ENCODE measurements around the gene PLEKHD1. TPM values are rescaled to one million over a fixed set of nuclear protein-coding genes. Genes with fewer than 3 reads are reported as not detected.

The PLEKHD1 gene
- polyA plus RNA-seq, 12 donors: 0.48 to 1.2 (median 0.63) TPM; not detected in 2

DNA sequence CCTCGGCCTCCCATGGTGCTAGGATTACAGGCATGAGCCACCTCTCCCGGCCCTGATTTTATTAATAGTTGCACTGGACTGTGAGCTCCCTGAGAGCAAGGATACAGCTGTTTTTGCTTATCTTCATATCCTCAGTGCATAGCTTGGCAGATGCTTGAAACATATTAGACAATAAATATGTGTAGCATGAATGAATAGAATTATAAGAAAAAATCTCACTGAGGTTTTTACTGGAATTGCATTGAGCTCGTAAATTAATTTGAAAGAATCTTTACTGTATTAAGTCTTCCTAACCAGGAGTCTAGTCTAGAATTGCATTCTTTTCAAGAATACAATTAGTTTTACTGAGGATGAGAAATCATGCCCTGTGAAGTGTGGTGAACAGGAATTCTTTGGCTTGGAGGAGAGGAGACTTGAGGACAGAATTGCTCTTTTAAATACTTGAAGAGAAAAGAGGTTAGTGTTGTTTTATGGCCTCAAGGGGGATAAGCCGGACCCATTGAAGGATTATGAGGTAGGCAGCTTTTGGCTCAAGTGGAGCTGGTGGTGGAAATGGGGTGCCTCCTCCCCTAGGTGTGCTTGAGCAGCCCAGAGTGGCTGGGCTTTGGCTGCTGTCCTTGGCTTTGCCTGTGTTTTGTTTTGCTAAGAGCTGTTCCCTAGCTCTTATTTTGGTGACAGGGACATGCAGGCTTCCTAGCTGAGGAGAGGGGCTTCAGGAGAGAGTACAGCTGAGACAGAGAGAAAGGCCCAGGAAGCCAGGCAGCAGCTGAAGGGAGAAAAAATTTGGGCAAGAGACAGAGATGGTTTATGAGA is 34.0 kb downstream of the PLEKHD1 start:
- no peak for DNase-seq

GRCh38 chr14:69519204-69520100 is 34.9 kb downstream of the PLEKHD1 start:
- DNase-seq: no peak

DNA sequence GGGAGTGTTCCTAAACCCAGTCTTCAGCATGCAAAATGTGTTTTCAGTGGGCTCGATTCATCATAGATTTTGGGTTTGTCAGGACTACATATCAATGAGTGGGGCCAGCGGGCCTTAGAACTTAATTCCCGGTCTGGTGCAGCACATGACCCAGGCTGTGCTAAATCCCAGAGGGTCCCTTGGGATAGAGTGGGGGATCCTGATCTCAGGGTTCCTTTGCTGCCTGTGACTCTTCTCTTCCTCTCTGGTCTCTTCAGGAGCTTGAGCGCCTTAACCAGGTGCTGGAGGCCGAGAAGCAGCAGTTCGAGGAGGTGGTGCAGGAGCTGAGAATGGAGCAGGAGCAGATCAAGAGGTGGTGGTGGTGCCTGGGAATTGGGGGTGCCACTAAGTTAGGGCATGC is 37.5 kb downstream of the PLEKHD1 start:
- DNase-seq: no peak

- DNase-seq: no peak
Observed at GRCh38 chr14:69525896-69526295, 41.4 kb downstream of the PLEKHD1 start.

GRCh38 chr14:69527635-69528034 is 43.1 kb downstream of the PLEKHD1 start:
- no peak for DNase-seq

DNA sequence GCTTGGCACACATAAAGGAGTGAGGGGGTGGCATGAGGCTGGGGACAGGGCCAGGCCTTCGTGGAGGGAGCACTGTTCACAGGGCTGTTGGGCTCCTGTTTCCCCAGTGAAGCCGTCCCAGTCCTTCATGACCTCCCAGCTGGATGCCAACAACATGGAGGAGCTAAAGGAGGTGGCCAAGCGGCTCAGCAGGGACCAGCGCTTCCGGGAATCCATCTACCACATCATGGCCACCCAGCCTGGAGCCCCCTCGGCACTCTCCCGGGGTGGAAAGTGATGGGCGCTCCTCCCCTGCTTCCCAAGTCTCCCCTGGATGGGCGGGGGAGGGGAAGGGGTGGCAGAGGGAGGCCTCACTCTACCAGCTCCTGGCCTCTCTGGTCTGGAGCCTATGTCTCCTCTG is 43.6 kb downstream of the PLEKHD1 start:
- DNase-seq: no peak

- DNase-seq: no peak
Observed at GRCh38 chr14:69528930-69529329, 44.4 kb downstream of the PLEKHD1 start.

- DNase-seq: no peak
Observed at GRCh38 chr14:69529563-69529962, 45.0 kb downstream of the PLEKHD1 start.

DNA sequence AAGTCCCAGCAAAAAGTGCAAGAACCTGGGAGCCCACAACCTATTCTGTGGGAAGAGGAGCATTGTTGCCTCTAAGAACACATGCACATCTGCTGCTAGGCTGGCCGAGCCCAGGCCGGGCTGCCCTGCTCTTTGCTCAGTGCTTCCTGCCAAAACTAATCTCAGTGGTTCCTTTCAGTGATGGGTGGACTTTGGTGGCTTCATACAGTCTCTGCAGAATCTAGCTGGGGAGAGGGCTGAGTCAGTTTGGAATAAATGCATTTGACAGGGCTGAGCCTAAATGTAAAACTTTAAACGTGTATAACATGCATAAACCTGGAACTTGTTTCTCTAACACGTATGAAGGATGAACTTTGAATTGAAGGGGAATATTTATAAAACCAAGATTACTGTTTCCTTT is 45.6 kb downstream of the PLEKHD1 start:
- DNase-seq: no peak

DNA sequence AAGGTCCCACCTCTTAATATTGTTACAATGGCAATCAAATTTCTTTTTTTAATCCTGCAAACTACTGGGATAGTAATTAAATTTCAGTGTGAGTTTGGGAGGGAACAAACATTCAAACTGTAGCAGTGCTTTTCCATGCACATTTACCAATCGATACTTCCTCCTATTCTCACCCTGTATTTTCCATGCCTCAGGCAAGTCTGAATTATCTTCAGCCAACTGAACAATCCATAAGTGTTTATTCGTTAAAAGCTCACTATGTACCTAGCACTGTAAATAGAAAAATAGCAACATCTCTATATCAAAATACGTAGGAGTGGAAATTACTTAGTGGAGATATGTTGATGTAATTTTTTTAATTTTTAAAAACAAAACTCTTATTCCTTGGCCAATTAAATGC is 46.6 kb downstream of the PLEKHD1 start:
- no peak for DNase-seq

DNA sequence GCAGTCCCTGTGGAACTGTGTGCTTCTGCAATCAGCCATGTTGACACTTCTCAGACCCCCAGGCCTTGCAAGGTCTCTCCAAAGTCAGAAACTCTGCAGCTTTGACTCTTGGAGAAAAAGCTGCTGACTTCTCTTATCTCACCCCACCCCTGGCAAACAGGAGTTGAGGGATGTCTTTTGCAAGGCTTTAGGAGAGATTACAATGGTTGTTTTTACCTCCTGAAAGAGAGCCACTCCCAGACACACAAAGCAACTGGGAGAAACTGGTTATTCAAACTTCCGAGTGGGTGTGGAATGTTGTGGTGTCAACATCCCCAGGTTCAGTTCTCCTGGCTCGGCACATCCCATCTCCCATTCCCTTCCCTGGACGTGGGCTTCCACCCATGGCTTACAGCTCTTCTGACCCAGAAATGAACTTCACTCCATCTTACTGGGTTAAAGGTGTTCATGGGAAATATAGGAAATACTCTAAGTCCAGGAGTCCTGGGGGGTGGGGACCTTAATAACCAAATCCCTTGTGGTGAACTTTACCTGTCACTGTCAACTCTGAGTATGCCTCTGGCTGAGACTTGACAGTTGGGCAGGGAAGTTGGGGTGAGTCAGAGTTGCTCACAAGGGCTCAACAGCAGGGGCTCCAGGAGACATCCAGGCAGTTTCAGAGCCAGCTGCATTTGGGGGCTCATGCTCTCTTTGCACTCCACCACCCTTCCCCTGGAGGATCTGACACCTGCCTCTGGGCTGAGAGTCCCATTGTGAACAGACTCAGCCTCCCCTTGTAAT is 48.2 kb downstream of the PLEKHD1 start:
- DNase-seq: no peak

- DNase-seq: peak; percentile 33
Observed at GRCh38 chr14:69535230-69535848, 50.8 kb downstream of the PLEKHD1 start.

DNA sequence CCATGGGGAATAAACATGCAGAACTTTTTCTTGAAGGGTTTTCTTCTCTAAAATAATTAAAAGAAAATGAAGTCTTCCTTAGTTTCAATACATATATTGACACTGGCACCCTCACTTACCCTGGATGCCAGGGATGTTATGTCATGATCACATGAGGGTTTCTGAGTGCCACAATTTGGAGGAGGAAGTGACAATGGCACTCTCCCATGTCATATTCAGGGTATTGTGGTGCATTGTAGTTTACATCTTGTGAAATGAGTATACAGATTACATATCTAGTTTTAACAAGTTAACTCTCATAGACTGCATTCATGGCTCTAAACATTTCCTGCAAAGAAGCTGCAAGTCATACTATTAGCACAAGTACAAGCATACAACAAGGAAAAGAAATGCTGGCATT is 52.4 kb downstream of the PLEKHD1 start:
- DNase-seq: no peak

GRCh38 chr14:69537900-69538299 is 53.4 kb downstream of the PLEKHD1 start:
- DNase-seq: no peak

- no peak for DNase-seq
Observed at GRCh38 chr14:69538766-69539165, 54.2 kb downstream of the PLEKHD1 start.

- DNase-seq: no peak
Observed at GRCh38 chr14:69539631-69540410, 55.3 kb downstream of the PLEKHD1 start.

- no peak for DNase-seq
Observed at GRCh38 chr14:69540654-69541335, 56.3 kb downstream of the PLEKHD1 start.

GRCh38 chr14:69542311-69542710 is 57.8 kb downstream of the PLEKHD1 start:
- no peak for DNase-seq

GRCh38 chr14:69543341-69544115 is 59.0 kb downstream of the PLEKHD1 start:
- DNase-seq: no peak
